Measurements from ENCODE around the gene SLC6A7.
A peak's percentile ranks its signal among the peaks of the same experiment; 100 is the strongest.

SLC6A7 gene

GRCh38 chr5:150209099-150209635 is 19.3 kb downstream of the SLC6A7 start:
- H3K27ac ChIP-seq (ENCODE audit: extremely low read depth, low read depth, low read length) = no peak overlapping the region
- no peaks in the 10 kb centered on the region for H3K36me3 ChIP-seq (ENCODE audit: control insufficient read depth in 2 of 2, insufficient read depth in 1 of 2, low read length in 2 of 2)
- TF ChIP-seq ZNF658 (tag by site-specific recombination; IDR thresholded peaks at IDR 0.05) (no peak), ZNF155 (tag by site-specific recombination; IDR thresholded peaks at IDR 0.05) (no peak), ZNF629 (tag by site-specific recombination; IDR thresholded peaks at IDR 0.05) (no peak)
- H3K9me3 ChIP-seq (ENCODE audit: control insufficient read depth, insufficient read depth, low read depth, low read length) = no peaks in the 10 kb centered on the region
- no peaks in the 10 kb centered on the region for H3K4me1 ChIP-seq (ENCODE audit: control insufficient read depth, insufficient read depth, low read length)
- POLR2A ChIA-PET = no interaction called here
- no peak overlapping the region for H3K4me3 ChIP-seq (ENCODE audit: low read depth, low read length)
- CTCF ChIA-PET = interaction anchor here (0.7 kb wide), 1 partner anchor 601 kb away, joined by 3 read pairs; no protein-coding TSS in a partner anchor

- Histone ChIP-seq H3K36me3 (ENCODE audit: control insufficient read depth in 2 of 2, insufficient read depth in 1 of 2, low read length in 2 of 2) (no peaks in the 10 kb centered on the region), H3K4me3 (ENCODE audit: low read depth, low read length) (no peak overlapping the region), H3K4me1 (ENCODE audit: control insufficient read depth, insufficient read depth, low read length) (no peaks in the 10 kb centered on the region), H3K27ac (ENCODE audit: extremely low read depth, low read depth, low read length) (no peak overlapping the region), H3K9me3 (ENCODE audit: control insufficient read depth, insufficient read depth, low read depth, low read length) (no peaks in the 10 kb centered on the region)
- CTCF ChIA-PET = interaction anchor here (0.6 to 1.2 kb wide), 4 partner anchors 80 to 210 kb away, joined by 3 to 4 read pairs (median 3); partner anchors contain the start of genes HMGXB3 and TIGD6
- POLR2A ChIA-PET = no interaction called here
- TF ChIP-seq SCRT2 (tag by site-specific recombination; IDR thresholded peaks at IDR 0.05) (peak; percentile 32; the same call in 1 of the 2 replicates), ZNF433 (tag by site-specific recombination; IDR thresholded peaks at IDR 0.05; ENCODE audit: low read depth) (no peak)
Observed at GRCh38 chr5:150210644-150211043, 20.8 kb downstream of the SLC6A7 start.

DNA sequence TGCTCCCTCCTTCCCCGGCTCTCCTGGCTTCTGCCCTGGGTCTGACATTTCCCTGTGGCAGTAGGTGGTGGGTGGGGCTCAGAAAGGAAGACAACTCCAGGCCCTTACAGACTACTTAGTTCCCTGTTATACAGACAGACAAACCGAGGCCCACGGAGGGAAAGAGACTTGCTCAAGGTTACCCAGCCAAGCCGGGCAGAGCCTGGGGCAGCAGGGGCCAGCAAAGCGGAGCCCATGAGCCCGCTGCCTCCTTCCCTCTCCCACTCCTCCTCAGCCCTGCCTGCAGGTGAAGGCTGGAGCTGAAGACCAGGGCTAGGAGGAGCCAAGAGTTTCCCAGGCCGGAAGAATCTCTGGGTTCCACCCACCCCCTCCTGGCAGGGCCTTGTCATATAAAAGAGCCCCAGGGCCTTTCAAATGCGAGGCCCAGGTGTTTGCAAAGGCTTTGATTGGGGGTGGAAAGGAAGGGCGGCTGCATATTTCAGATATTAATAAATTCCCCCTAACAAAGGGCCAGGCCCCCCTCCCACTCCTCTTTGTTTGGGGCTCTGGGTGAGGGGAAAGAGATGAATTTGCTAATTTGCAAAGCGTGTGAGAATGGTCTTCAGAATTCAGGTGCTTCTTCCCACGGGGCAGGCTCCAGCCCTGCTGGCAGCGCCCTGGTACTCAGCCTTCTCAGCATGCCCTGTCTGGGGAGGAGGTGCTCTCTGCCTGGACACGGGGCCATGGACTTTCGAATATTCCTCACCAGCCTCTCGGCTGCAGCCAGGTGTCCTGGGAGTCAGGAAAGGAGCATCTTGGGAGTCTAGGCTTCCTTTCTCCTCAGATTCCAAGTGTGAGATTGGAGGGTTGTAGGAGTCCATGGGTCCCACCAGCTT is 21.5 kb downstream of the SLC6A7 start:
- POLR2A ChIA-PET = no interaction called here
- Histone ChIP-seq H3K9me3 (ENCODE audit: control insufficient read depth, insufficient read depth, low read depth, low read length) (no peaks in the 10 kb centered on the region), H3K4me1 (ENCODE audit: control insufficient read depth, insufficient read depth, low read length) (no peaks in the 10 kb centered on the region), H3K36me3 (ENCODE audit: control insufficient read depth in 2 of 2, insufficient read depth in 1 of 2, low read length in 2 of 2) (no peaks in the 10 kb centered on the region), H3K4me3 (ENCODE audit: low read depth, low read length) (no peak overlapping the region), H3K27ac (ENCODE audit: extremely low read depth, low read depth, low read length) (no peak overlapping the region)
- TF ChIP-seq ZNF555 (tag by site-specific recombination; conservative IDR thresholded peaks at IDR 0.05) = no peak
- TF ChIP-seq SETDB1 (IDR thresholded peaks at IDR 0.05; ENCODE audit: insufficient read length, low read length) = no peak
- no peak for TF ChIP-seq YY2 (tag by site-specific recombination; IDR thresholded peaks at IDR 0.05)
- TF ChIP-seq, protein P1, sequence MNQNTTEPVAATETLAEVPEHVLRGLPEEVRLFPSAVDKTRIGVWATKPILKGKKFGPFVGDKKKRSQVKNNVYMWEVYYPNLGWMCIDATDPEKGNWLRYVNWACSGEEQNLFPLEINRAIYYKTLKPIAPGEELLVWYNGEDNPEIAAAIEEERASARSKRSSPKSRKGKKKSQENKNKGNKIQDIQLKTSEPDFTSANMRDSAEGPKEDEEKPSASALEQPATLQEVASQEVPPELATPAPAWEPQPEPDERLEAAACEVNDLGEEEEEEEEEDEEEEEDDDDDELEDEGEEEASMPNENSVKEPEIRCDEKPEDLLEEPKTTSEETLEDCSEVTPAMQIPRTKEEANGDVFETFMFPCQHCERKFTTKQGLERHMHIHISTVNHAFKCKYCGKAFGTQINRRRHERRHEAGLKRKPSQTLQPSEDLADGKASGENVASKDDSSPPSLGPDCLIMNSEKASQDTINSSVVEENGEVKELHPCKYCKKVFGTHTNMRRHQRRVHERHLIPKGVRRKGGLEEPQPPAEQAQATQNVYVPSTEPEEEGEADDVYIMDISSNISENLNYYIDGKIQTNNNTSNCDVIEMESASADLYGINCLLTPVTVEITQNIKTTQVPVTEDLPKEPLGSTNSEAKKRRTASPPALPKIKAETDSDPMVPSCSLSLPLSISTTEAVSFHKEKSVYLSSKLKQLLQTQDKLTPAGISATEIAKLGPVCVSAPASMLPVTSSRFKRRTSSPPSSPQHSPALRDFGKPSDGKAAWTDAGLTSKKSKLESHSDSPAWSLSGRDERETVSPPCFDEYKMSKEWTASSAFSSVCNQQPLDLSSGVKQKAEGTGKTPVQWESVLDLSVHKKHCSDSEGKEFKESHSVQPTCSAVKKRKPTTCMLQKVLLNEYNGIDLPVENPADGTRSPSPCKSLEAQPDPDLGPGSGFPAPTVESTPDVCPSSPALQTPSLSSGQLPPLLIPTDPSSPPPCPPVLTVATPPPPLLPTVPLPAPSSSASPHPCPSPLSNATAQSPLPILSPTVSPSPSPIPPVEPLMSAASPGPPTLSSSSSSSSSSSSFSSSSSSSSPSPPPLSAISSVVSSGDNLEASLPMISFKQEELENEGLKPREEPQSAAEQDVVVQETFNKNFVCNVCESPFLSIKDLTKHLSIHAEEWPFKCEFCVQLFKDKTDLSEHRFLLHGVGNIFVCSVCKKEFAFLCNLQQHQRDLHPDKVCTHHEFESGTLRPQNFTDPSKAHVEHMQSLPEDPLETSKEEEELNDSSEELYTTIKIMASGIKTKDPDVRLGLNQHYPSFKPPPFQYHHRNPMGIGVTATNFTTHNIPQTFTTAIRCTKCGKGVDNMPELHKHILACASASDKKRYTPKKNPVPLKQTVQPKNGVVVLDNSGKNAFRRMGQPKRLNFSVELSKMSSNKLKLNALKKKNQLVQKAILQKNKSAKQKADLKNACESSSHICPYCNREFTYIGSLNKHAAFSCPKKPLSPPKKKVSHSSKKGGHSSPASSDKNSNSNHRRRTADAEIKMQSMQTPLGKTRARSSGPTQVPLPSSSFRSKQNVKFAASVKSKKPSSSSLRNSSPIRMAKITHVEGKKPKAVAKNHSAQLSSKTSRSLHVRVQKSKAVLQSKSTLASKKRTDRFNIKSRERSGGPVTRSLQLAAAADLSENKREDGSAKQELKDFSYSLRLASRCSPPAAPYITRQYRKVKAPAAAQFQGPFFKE (tag by site-specific recombination; IDR thresholded peaks at IDR 0.05; ENCODE audit: borderline replicate concordance) = no peak
- TF ChIP-seq ZNF560 (tag by site-specific recombination; IDR thresholded peaks at IDR 0.05; ENCODE audit: borderline replicate concordance) = no peak
- CTCF ChIA-PET = interaction anchor here (0.5 to 1.2 kb wide), 4 partner anchors 9 to 210 kb away, joined by 3 to 4 read pairs (median 3); partner anchors contain the start of genes HMGXB3 and TIGD6

DNA sequence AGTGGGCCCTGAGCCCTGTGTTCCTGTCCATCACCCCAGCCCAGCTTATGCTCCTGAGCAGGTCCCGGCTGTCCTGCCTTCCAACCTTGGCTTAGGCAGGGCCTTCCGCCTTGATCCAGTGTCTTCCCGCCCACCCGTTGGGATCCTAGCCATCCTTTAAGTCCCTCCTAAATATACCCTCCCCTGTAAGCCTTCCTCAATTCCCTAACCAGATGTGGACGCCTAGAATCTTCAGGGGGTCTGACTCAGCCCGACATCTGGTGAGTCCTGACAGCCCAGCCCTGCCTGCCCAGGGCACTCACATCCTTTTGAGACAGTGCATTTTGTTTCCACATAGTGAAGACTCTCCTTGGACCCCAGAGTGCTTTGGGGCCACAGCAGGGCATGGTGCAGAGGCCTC is 23.7 kb downstream of the SLC6A7 start:
- Histone ChIP-seq H3K27ac (ENCODE audit: extremely low read depth, low read depth, low read length) (no peak overlapping the region), H3K4me3 (ENCODE audit: low read depth, low read length) (no peak overlapping the region), H3K4me1 (ENCODE audit: control insufficient read depth, insufficient read depth, low read length) (no peaks in the 10 kb centered on the region), H3K36me3 (ENCODE audit: control insufficient read depth in 2 of 2, insufficient read depth in 1 of 2, low read length in 2 of 2) (no peaks in the 10 kb centered on the region), H3K9me3 (ENCODE audit: control insufficient read depth, insufficient read depth, low read depth, low read length) (no peaks in the 10 kb centered on the region)
- POLR2A ChIA-PET = no interaction called here
- CTCF ChIA-PET = interaction anchor here (2.0 to 5.5 kb wide), 2 partner anchors 51 to 83 kb away, joined by 10 to 37 read pairs; no protein-coding TSS in a partner anchor
- TF ChIP-seq, protein P2, sequence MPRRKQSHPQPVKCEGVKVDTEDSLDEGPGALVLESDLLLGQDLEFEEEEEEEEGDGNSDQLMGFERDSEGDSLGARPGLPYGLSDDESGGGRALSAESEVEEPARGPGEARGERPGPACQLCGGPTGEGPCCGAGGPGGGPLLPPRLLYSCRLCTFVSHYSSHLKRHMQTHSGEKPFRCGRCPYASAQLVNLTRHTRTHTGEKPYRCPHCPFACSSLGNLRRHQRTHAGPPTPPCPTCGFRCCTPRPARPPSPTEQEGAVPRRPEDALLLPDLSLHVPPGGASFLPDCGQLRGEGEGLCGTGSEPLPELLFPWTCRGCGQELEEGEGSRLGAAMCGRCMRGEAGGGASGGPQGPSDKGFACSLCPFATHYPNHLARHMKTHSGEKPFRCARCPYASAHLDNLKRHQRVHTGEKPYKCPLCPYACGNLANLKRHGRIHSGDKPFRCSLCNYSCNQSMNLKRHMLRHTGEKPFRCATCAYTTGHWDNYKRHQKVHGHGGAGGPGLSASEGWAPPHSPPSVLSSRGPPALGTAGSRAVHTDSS (tag by site-specific recombination; IDR thresholded peaks at IDR 0.05) = no peak
- TF ChIP-seq ZBTB20 (tag by site-specific recombination; IDR thresholded peaks at IDR 0.05) = no peak
- TF ChIP-seq, protein P3, sequence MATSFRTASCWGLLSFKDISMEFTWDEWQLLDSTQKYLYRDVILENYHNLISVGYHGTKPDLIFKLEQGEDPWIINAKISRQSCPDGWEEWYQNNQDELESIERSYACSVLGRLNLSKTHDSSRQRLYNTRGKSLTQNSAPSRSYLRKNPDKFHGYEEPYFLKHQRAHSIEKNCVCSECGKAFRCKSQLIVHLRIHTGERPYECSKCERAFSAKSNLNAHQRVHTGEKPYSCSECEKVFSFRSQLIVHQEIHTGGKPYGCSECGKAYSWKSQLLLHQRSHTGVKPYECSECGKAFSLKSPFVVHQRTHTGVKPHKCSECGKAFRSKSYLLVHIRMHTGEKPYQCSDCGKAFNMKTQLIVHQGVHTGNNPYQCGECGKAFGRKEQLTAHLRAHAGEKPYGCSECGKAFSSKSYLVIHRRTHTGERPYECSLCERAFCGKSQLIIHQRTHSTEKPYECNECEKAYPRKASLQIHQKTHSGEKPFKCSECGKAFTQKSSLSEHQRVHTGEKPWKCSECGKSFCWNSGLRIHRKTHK (tag by site-specific recombination; IDR thresholded peaks at IDR 0.05) = no peak
- 0 out of 2 replicates have a peak, but pooled peaks have one; percentile 19 for TF ChIP-seq ZFHX2 (tag by site-specific recombination; conservative IDR thresholded peaks at IDR 0.05)
- TF ChIP-seq ZNF530 (tag by site-specific recombination; IDR thresholded peaks at IDR 0.05; ENCODE audit: low read depth) = no peak
- peak; percentile 21 for TF ChIP-seq SP2 (tag by site-specific recombination; IDR thresholded peaks at IDR 0.05)
- TF ChIP-seq ZNF121 (tag by site-specific recombination; IDR thresholded peaks at IDR 0.05) = no peak
- no peak for TF ChIP-seq ZNF558 (tag by site-specific recombination; IDR thresholded peaks at IDR 0.05)

Data from HEK293 (cell line).